K562 (cell line): ENCODE results near the gene TRIAP1. TPM values are rescaled to one million over a fixed set of nuclear protein-coding genes. Genes with fewer than 3 reads are reported as not detected.

Source experiments
- ATF4 ChIP-seq: fragments of 450-650 bp; formaldehyde crosslinking; IDR thresholded peaks from 2 replicates; pipeline ENCODE4 v1.4.0; 2022; ENCODE audit warnings: mild to moderate bottlenecking, moderate library complexity
- CAMTA2 ChIP-seq: fragments of 250-450 bp; sonication (Bioruptor Pico); conservative IDR thresholded peaks from 2 replicates; pipeline ENCODE4 v1.5.1; 2022
- CTBP1 ChIP-seq: fragments of 450-650 bp; IDR thresholded peaks from 2 replicates; pipeline ENCODE4 v1.6.1; 2016; ENCODE audit warnings: borderline replicate concordance
- DLX4 ChIP-seq: fragments of 250-450 bp; sonication (Bioruptor Pico); IDR thresholded peaks from 2 replicates; pipeline ENCODE4 v1.6.1; 2021; ENCODE audit warnings: mild to moderate bottlenecking
- MCM3 ChIP-seq: fragments of 450-650 bp; IDR thresholded peaks from 2 replicates; pipeline ENCODE4 v1.6.1; 2016
- MLLT1 ChIP-seq, 2 experiments: fragments of 450-650 bp; IDR thresholded peaks; 2 replicates each; pipeline ENCODE4 v1.6.1; 2016
- THAP12 ChIP-seq: fragments of 250-450 bp; sonication (Bioruptor Pico); IDR thresholded peaks from 2 replicates; pipeline ENCODE4 v1.9.0; 2021; ENCODE audit warnings: mild to moderate bottlenecking, inconsistent platforms
- THAP7 ChIP-seq: fragments of 250-450 bp; sonication (Bioruptor Pico); IDR thresholded peaks from 2 replicates; pipeline ENCODE4 v1.5.0; 2021
- ZFP36 ChIP-seq: fragments of 150-350 bp; IDR thresholded peaks from 2 replicates; pipeline ENCODE4 v1.6.1; 2018; ENCODE audit warnings: low read length, low read depth; ENCODE audit not compliant: partially characterized antibody
- ZNF184 ChIP-seq: sonication (generic); formaldehyde crosslinking; IDR thresholded peaks from 2 replicates; pipeline ENCODE4 v1.5.0; 2020; ENCODE audit warnings: missing genetic modification reagents
- ZNF197 ChIP-seq: fragments of 200-800 bp; sonication (Bioruptor generic); IDR thresholded peaks from 2 replicates; pipeline ENCODE4 v1.6.1; 2016; ENCODE audit warnings: low read depth, missing genetic modification characterization, missing compliant biosample characterization
- ZNF407 ChIP-seq: fragments of 450-650 bp; IDR thresholded peaks from 2 replicates; pipeline ENCODE4 v1.6.1; 2016; ENCODE audit warnings: low read depth
- polyA plus RNA-seq, 8 experiments: library from polyadenylated mRNA; depleted of rRNA in 4 of 8; stranded (reverse) in 5 of 8; unstranded in 3 of 8; fragments of >200 nt; fragmentation: Nextera tagmentation in 2 of 8; fragmentation: Illumina TruSeq in 1 of 8; extraction: Ambion mirVana in 2 of 8; extraction: Trizol in 1 of 8; gene quantifications; 2 replicates each; pipeline versions ENCODE4 v1.2.1 to v1.2.3, GENCODE V29; 2011 to 2014; ENCODE audit warnings: inconsistent platforms in 1 of 8, missing spikeins in 1 of 8
- total RNA-seq, 7 experiments: library from RNA; depleted of rRNA in 6 of 7; stranded (reverse); fragments of >200 nt in 6 of 7; fragmentation: Illumina TruSeq in 2 of 7; extraction: Trizol in 2 of 7; gene quantifications; 2 replicates each; pipeline versions ENCODE4 v1.2.1 to v1.2.3, GENCODE V29; 2011 to 2021; ENCODE audit warnings: low replicate concordance in 1 of 7

TRIAP1 gene
- total and polyA plus RNA-seq, 9 of the 15 experiments (the other 6 are each of a cell fraction or from before 2014, with no cell fraction given), result 37.3 to 354 (median 65.4) TPM

GRCh38 chr12:120481022-120481767 is 35.0 kb upstream of the TRIAP1 start (continued):
- TF ChIP-seq ATF4, result no peak
- TF ChIP-seq ZNF184 (CRISPR knock-in tag), result no peak
- no peak for TF ChIP-seq THAP7
- no peak for TF ChIP-seq THAP12
- TF ChIP-seq MLLT1 (IDR thresholded peaks at IDR 0.05), result no peak
- no peak for TF ChIP-seq ZFP36
- TF ChIP-seq CAMTA2 (CRISPR knock-in tag), result no peak
- no peak for TF ChIP-seq DLX4
- TF ChIP-seq MCM3, result no peak
- TF ChIP-seq CTBP1, result no peak
- TF ChIP-seq ZNF407, result no peak
- peak; percentile 62; the same call in 1 of the 2 replicates for TF ChIP-seq ZNF197 (CRISPR knock-in tag)
